A204.1 (cell line): Measurements from ENCODE around the gene REG3G.
"Not testable (repeated sequence)": the region's sequence is repeated elsewhere in the genome, so short reads cannot be mapped to it uniquely, and the experiment has no call there.

Experiments used
- FAIRE-seq: peaks from 2 replicates; lab custom pipeline; 2012; peaks lifted over from hg19 to GRCh38; lab: Jason Lieb, UNC

The REG3G gene

DNA sequence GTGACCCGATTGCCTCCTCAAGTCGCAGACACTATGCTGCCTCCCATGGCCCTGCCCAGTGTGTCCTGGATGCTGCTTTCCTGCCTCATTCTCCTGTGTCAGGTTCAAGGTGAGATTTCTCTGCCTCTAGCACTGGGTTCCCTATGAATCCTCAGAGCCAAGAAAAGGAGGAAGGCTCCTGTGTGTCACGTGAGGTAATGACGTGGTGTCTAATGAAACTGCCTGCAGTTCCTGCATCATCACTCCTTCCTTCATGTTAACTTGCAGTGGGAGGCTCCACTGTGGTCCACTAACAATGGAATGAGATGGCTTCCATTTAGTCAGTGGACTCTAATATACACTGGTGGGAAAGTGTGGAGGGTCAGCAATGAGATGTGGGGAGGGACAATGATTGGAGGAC lies 559 bp downstream of the REG3G start:
- FAIRE-seq, result no peak

DNA sequence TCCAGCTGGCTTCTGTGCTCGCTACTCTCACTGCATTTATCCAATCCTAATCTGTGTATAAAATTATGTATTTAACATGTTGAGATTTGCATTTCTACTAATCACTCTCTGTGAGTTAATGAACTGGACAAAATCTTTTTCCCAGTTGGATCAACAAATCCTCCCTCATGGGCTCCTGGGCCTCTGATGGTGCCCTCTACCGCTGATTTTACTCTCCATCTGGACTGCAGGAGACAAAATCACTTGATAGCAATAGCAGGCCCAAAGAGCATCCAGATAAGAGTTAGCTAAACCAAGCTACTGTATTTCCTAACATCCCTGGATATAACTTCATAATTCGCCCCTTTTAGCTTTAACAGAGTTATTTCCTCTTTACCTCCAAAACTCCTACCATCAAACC lies 14.4 kb downstream of the REG3G start:
- FAIRE-seq, result no peak

DNA sequence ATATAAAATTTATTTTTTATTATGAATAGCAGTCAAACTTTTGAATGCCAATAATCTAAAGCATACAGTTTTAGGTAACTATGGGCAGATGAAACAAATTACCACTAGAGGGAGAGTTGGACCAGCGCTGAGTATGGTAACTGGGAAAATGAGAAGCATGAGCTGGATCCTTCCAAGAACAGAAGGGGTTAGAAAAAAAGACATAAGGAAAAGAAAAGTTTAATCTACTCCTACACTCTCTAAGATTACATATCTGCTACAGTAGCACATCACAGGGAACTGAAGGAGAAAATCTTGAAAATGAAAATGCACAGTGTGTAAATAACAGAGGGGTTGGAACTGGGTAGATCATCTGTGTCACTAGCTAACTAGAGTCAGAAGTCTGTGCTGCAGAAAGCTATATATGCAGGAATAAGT lies 15.5 kb downstream of the REG3G start:
- peak; percentile 86 for FAIRE-seq

DNA sequence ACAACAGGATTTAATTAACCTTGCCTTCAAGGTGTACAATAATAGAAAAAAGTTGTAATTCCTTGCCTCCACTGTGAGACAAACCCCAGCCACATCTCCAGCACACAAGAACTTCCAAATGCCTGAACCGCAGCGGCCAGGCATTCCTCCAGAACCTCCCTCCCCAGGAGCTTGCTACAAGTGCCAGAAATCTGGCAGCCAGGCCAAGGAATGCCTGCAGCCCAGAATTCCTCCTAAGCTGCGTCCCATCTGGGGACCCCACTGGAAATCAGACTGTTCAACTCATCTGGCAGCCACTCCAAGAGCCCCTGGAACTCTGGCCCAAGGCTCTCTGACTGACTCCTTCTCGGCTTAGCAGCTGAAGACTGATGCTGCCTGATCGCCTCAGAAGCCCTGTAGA lies 28.0 kb downstream of the REG3G start:
- FAIRE-seq, result not testable (repeated sequence)

DNA sequence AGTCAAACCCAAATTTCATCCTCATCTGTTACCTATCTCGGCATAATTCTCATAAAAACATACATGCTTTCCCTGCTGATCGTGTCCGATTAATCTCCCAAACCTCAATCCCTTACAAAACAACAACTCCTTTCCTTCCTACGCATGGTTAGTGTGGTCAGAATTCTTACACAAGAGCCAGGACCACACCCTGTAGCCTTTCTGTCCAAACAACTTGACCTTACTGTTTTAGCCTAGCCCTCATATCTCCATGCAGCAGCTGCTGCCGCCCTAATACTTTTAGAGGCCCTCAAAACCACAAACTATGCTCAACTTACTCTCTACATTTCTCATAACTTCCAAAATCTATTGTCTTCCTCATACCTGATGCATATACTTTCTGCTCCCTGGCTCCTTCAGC lies 29.3 kb downstream of the REG3G start:
- FAIRE-seq, result not testable (repeated sequence)

DNA sequence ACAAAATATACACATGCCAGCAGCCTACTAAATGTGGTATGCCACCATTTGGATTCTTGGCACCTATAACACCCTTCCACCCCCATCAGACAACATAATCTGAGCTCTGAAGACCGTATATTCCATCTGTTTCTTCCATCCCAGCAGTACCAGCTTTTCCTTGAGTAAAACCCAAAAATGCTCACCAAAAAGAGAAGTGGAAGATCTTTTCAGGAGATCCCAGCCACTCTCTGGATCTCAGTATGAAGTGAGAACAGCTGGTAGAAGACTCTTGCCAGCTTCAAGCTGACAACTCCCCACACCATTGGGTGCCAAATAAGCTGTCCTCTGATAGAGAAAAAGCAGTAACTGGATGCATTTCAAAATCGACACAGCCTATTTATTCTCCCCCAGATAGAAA lies 39.7 kb downstream of the REG3G start:
- no peak for FAIRE-seq

DNA sequence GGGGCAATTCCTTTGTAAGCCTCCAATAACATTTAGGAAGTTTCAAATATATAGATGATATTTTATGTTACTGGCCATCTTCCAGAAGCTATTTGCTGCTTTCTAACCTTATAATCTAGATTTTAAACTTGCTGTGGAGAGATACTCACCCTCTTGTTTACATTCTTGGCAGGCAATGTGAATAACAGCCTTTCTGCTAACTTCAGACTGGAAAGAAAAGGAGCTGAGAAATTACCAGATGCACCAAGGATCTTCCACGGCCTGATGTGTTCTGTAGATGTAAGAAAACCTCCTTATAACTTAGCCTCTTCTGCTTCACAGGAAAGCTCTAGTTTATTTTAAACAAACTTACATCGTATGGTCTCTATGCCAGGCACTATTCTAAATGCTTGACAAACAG lies 45.6 kb downstream of the REG3G start:
- no peak for FAIRE-seq
